GM20000 (cell line): Measurements from ENCODE around the gene NAT10.

Experiments
- DNase-seq: peaks from one replicate; pipeline ENCODE4 v3.0.0; 2012; ENCODE audit warnings: low spot score
- TF ChIP-seq, protein P1 (sequence below): IDR thresholded peaks from 2 replicates; pipeline ENCODE4 v1.5.1; 2012; ENCODE audit warnings: mild to moderate bottlenecking, control low read depth; ENCODE audit errors: extremely low read depth, missing control alignments

Gene NAT10

DNA sequence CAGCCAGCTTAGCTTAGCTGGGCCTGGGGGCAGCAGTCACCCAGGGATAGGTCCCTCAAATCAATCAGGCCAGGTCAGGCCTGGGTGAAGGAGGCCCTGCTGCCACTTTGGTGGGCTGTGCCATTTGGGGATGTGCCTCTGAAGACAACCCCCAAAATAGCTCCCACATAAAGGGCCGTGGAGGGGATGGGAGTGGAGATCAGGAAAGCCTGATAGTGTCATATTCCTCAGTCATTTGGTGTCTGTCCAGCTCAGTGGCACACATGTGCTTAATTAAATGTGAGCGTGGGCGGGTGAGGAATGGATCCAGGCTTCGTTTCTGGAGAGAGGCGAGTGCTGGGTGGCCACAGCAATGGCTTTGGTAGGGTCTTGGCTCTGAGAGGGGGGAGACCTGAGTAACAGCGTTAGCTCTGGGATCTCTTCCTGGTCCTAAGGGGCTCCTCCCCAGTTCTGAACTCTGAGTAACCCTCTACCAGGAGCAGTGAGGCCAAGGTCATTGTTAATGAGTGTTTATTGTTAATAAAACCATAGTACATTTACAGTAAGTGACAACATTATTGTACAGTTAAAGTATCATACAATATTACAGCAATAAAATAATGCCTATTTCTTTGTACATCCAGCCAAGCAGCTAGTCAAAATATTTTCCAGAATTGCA is 45.2 kb downstream of the NAT10 start:
- TF ChIP-seq, protein P1, sequence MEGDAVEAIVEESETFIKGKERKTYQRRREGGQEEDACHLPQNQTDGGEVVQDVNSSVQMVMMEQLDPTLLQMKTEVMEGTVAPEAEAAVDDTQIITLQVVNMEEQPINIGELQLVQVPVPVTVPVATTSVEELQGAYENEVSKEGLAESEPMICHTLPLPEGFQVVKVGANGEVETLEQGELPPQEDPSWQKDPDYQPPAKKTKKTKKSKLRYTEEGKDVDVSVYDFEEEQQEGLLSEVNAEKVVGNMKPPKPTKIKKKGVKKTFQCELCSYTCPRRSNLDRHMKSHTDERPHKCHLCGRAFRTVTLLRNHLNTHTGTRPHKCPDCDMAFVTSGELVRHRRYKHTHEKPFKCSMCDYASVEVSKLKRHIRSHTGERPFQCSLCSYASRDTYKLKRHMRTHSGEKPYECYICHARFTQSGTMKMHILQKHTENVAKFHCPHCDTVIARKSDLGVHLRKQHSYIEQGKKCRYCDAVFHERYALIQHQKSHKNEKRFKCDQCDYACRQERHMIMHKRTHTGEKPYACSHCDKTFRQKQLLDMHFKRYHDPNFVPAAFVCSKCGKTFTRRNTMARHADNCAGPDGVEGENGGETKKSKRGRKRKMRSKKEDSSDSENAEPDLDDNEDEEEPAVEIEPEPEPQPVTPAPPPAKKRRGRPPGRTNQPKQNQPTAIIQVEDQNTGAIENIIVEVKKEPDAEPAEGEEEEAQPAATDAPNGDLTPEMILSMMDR, result no peak
- DNase-seq, result no peak

DNA sequence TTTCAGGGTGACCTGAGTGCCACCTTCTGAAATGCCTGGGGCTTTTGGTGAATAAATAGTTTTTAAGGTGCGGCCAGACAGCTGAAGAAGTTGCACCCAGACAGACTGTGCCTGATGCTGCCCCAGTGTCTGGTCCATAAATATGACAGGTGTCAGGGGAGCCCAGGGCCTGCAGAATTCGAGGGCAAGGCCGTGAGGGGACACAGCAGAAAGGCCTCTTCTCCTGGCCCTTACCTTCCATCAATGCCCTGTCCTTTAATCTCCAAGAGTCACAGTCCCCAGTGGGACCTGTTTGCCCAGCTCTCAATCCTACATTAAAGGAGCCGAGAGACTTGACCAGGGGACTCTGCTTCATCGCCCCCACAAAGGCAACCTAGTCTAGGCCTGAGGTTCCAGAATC is 45.7 kb downstream of the NAT10 start:
- TF ChIP-seq, protein P1, result no peak
- DNase-seq, result no peak

DNA sequence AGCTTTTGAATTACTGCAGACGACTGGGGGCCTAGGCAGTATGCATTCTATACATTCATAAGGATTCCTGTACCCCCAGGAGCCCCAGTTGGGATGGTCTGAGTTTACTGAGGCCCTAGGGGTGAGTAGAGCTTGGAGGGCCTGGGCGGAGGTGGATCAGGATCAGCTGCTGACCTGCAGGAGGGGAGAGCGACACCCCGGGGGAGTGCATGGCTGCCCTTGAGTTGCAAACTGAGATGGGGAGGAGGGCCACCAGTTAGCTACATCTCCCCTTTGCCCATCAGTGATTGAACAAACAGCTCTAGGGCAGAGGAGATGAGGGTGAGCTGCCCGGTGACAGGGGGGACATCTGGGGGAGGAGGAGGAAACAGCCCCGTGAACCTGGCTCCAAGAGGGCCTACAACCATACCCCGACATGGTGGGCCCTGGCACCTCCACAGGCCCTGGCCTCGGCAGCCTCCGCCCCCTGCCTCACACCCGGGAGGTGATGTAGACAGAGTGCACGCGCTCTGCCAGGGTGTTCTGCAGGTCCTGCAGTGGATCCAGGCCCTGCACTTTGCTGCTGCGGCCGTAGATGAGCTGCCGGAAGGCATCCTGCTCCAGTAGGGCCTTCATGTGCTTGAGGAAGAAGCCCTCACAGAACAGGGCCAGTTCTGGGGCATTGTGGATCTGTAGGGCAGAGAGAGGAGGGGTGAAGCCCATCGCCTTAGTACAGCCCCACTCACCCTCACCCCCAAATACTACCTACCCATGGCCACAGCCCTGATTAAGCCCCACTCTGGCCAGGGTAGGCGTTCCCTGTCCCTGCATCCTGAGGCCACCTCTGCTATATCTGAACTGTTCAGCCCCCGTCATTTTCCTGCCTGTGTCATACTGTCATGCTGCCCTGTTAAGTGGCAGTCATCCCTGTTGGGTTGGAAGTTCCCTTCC is 46.8 kb downstream of the NAT10 start:
- TF ChIP-seq, protein P1, result no peak
- DNase-seq, result no peak

DNA sequence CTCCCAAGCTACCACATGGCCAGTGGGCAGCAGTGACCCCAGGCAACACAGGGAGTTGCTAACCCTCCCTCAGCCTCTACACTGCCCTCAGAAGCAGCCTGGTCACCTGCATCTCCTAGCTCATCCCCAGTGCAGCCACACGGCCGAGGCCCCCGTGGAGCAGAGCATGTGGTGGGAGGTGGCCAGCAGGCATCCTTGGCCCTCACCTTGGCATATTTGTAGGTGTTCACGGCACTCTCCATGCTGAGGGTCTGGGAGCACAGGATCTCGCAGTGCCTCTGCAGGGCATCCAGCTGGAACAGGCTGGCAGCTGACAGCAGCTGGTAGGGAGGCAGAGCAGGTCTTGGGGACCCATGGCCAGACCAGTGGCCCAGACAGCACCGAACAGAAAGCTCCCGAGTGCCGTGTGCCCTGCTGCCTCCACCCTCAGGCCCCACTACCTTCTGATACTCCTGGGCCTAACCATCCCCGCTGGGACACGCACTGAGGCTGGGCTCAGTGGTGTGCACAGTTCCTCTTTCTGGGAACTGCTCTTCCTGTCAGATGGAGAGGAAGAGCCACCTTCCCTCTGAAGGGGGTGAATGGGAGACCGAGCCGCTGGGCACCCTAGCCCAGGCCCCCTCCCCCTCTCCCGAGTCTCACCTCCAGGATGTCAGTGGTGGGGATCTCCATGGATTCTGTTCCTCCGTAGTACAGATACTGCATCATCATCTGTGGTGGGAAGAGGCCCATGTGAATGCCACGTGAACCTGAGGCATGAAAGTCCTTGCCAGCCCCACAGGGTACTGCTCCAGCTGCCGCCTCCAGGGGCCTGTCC is 48.8 kb downstream of the NAT10 start:
- peak; percentile 54 for DNase-seq

DNA sequence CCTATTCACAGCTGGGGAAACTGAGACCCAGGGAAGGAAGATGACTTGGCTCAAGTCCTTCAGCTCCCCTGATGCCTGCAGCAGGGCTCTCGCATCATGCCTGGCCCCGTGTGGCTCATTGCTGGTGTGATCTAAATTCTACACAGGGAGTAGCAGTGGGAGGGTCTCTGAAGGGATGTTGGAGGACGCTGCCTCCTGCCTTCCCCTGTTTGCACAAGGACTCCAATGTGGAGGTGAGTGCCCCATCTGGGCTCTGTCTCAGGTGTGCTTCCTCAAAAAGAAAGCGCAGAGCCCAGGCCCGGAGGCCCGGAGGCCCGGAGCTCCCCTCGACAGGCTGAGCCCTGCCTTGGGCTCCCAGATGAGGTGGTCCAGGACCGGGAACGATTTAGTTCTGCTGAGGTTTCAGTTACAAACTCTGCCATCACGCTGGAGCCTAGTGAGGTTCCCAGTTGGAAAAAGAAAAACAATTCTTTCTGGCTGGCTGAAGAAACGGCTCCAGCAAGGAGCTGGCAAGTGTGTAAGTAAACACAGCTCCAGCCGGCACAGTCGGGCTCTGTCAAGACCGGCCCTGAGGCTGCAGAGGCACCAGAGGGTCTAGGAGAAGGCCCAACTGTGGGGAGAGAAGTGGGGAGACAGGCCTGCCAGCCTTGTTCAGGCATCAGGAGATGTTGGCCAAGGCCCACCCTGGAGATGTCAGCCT is 49.8 kb downstream of the NAT10 start:
- TF ChIP-seq, protein P1, result no peak
- no peak for DNase-seq

More for the DNA sequence above, 48.8 kb downstream of the NAT10 start:
- TF ChIP-seq, protein P1, result no peak

DNA sequence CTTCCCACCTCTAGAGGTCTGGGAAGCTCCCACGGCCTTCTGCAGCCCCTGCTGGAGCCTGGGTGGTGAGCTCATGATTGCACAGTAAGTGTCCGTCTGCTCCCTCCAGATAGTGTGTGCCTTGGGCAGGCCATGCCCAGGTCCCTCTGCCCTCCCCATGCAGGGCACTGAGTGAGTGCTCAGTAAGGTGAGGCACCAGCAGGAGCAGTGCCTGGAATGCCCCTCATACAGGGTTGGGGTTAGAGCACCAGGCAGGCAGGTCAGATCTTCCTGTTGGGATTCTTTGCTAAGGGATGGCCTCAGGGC is 50.3 kb downstream of the NAT10 start:
- TF ChIP-seq, protein P1, result no peak
- DNase-seq, result no peak
